Neural cell (in vitro differentiated cells): ENCODE data around the gene CAPN5. TPM values are rescaled to one million over a fixed set of nuclear protein-coding genes. Genes with fewer than 3 reads are reported as not detected.

ENCODE experiments used
- H2AFZ ChIP-seq: fragments of 200-600, 300-800 bp; sonication (generic), shearing (Covaris generic); 2 replicates; pipeline ENCODE4 v1.6.0; 2014; ENCODE audit warnings: low read depth, mild to moderate bottlenecking, antibody characterized with exemption, low read length, moderate library complexity
- H3F3A ChIP-seq: fragments of 200-600 bp; shearing (Covaris generic); 2 replicates; pipeline ENCODE4 v1.6.1; 2016; ENCODE audit warnings: mild to moderate bottlenecking, moderate library complexity, mixed read lengths, antibody characterized with exemption, low read length; ENCODE audit not compliant: insufficient read depth, poor library complexity, severe bottlenecking
- H3K27ac ChIP-seq: fragments of 200-600, 300-800 bp; sonication (generic), shearing (Covaris generic); 2 replicates; pipeline ENCODE4 v1.5.1; 2014; ENCODE audit warnings: mild to moderate bottlenecking, low read length, moderate library complexity
- H3K27me3 ChIP-seq: fragments of 300-800, 200-600 bp; sonication (generic), shearing (Covaris generic); 2 replicates; pipeline ENCODE4 v1.6.0; 2014; ENCODE audit warnings: mild to moderate bottlenecking, low read depth, low read length, moderate library complexity; ENCODE audit not compliant: insufficient read depth
- H3K36me3 ChIP-seq: fragments of 300-800, 200-600 bp; sonication (generic), shearing (Covaris generic); 2 replicates; pipeline ENCODE4 v1.5.1; 2014; ENCODE audit warnings: mild to moderate bottlenecking, antibody characterized with exemption, low read length, moderate library complexity; ENCODE audit not compliant: insufficient read depth
- H3K4me2 ChIP-seq: fragments of 300-800, 200-600 bp; sonication (generic), shearing (Covaris generic); 2 replicates; pipeline ENCODE4 v1.6.0; 2014; ENCODE audit warnings: mild to moderate bottlenecking, low read length
- H3K4me3 ChIP-seq: fragments of 300-800, 200-600 bp; sonication (generic), shearing (Covaris generic); 2 replicates; pipeline ENCODE4 v1.5.1; 2014; ENCODE audit warnings: mild to moderate bottlenecking, low read length, moderate library complexity
- H3K79me2 ChIP-seq: fragments of 200-600 bp; shearing (Covaris generic); replicated peaks from 2 replicates; pipeline ENCODE4 v1.6.0; 2014; ENCODE audit warnings: mild to moderate bottlenecking, low read length, moderate library complexity; ENCODE audit not compliant: insufficient read depth
- H3K9ac ChIP-seq: fragments of 300-800, 200-600 bp; sonication (generic), shearing (Covaris generic); 2 replicates; pipeline ENCODE4 v1.6.1; 2016; ENCODE audit warnings: mild to moderate bottlenecking, low read length, mixed read lengths
- H3K9me2 ChIP-seq: fragments of 200-600 bp; shearing (Covaris generic); 2 replicates; pipeline ENCODE4 v1.6.1; 2016; ENCODE audit warnings: mild to moderate bottlenecking, low read length, mixed read lengths; ENCODE audit not compliant: insufficient read depth
- H3K9me3 ChIP-seq: fragments of 200-600, 300-800 bp; sonication (generic), shearing (Covaris generic); 2 replicates; pipeline ENCODE4 v1.6.1; 2016; ENCODE audit warnings: mild to moderate bottlenecking, mixed run types, low read length, moderate library complexity, mixed read lengths
- H4K20me1 ChIP-seq: fragments of 200-600 bp; shearing (Covaris generic); 2 replicates; pipeline ENCODE4 v1.6.1; 2016; ENCODE audit warnings: mild to moderate bottlenecking, mixed run types; ENCODE audit not compliant: insufficient read depth
- CTCF ChIP-seq: fragments of 450-650 bp; IDR thresholded peaks from 2 replicates; pipeline ENCODE4 v1.5.1; 2014; ENCODE audit warnings: antibody characterized with exemption, mild to moderate bottlenecking, moderate library complexity; ENCODE audit not compliant: poor library complexity, severe bottlenecking
- EP300 ChIP-seq: fragments of 450-650 bp; conservative IDR thresholded peaks from 2 replicates; pipeline ENCODE4 v1.6.1; 2014; ENCODE audit warnings: antibody characterized with exemption, mild to moderate bottlenecking, moderate library complexity; ENCODE audit not compliant: poor library complexity, severe bottlenecking
- EZH2 ChIP-seq: fragments of 200-600, 300-800 bp; shearing (Covaris generic), sonication (generic); IDR thresholded peaks from 2 replicates; pipeline ENCODE4 v1.6.1; 2014; ENCODE audit warnings: antibody characterized with exemption, low read length, borderline replicate concordance, mild to moderate bottlenecking; ENCODE audit not compliant: insufficient read depth, poor library complexity, severe bottlenecking
- MXI1 ChIP-seq: fragments of 450-650 bp; conservative IDR thresholded peaks from 2 replicates; pipeline ENCODE4 v1.6.1; 2014; ENCODE audit warnings: antibody characterized with exemption, mild to moderate bottlenecking; ENCODE audit not compliant: poor library complexity, severe bottlenecking
- POLR2AphosphoS5 ChIP-seq: IDR thresholded peaks from 2 replicates; pipeline ENCODE4 v1.6.1; 2012
- RAD21 ChIP-seq: fragments of 450-650 bp; conservative IDR thresholded peaks from 2 replicates; pipeline ENCODE4 v1.6.1; 2014; ENCODE audit warnings: antibody characterized with exemption, mild to moderate bottlenecking, moderate library complexity
- SMC3 ChIP-seq: fragments of 450-650 bp; conservative IDR thresholded peaks from 2 replicates; pipeline ENCODE4 v1.6.1; 2014; ENCODE audit warnings: antibody characterized with exemption, mild to moderate bottlenecking, moderate library complexity; ENCODE audit not compliant: poor library complexity
- TAF1 ChIP-seq: IDR thresholded peaks from 2 replicates; pipeline ENCODE4 v1.6.1; 2012; ENCODE audit warnings: low read depth
- polyA plus RNA-seq: library from polyadenylated mRNA; depleted of rRNA; stranded (reverse); fragments of >200 nt; gene quantifications from 2 replicates; pipeline ENCODE4 v1.2.3, GENCODE V29; 2014
- TF ChIP-seq, protein P1 (sequence below): IDR thresholded peaks from 2 replicates; pipeline ENCODE4 v1.6.1; 2012; ENCODE audit warnings: borderline replicate concordance

The CAPN5 gene
- polyA plus RNA-seq, 1 donor from 2014 or later = 20.5 TPM

DNA sequence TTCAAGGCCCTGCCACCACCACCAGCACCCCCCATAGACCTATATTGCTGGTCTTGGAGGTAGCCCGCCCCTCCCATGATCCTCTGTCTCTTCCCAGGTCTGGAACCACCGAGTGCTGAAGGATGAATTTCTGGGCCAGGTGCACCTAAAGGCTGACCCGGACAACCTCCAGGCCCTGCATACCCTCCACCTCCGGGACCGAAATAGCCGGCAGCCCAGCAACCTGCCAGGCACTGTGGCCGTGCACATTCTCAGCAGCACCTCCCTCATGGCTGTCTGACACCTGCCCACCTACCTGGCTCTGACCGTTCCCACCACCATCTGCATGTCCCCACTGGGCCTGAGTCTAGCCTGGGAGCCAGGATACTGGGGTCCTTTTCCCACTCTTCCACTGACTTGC, 56.8 kb downstream of the CAPN5 start:
- no peak overlapping the region for H3K9ac ChIP-seq
- no peak overlapping the region for H3K4me2 ChIP-seq
- H3K27ac ChIP-seq = no peak overlapping the region
- no peaks in the 10 kb centered on the region for H3K9me2 ChIP-seq
- no peaks in the 10 kb centered on the region for H3K9me3 ChIP-seq
- H3K4me3 ChIP-seq = no peak overlapping the region
- no peaks in the 10 kb centered on the region for H3F3A ChIP-seq
- H4K20me1 ChIP-seq = no peaks in the 10 kb centered on the region
- no peak overlapping the region for H2AFZ ChIP-seq
- H3K27me3 ChIP-seq = no peaks in the 10 kb centered on the region
- H3K36me3 ChIP-seq = no peaks in the 10 kb centered on the region
- TF ChIP-seq EP300 (no peak), TAF1 (no peak), SMC3 (no peak), CTCF (no peak), EZH2 (no peak), POLR2AphosphoS5 (no peak), RAD21 (no peak), MXI1 (no peak)
- TF ChIP-seq, protein P1, sequence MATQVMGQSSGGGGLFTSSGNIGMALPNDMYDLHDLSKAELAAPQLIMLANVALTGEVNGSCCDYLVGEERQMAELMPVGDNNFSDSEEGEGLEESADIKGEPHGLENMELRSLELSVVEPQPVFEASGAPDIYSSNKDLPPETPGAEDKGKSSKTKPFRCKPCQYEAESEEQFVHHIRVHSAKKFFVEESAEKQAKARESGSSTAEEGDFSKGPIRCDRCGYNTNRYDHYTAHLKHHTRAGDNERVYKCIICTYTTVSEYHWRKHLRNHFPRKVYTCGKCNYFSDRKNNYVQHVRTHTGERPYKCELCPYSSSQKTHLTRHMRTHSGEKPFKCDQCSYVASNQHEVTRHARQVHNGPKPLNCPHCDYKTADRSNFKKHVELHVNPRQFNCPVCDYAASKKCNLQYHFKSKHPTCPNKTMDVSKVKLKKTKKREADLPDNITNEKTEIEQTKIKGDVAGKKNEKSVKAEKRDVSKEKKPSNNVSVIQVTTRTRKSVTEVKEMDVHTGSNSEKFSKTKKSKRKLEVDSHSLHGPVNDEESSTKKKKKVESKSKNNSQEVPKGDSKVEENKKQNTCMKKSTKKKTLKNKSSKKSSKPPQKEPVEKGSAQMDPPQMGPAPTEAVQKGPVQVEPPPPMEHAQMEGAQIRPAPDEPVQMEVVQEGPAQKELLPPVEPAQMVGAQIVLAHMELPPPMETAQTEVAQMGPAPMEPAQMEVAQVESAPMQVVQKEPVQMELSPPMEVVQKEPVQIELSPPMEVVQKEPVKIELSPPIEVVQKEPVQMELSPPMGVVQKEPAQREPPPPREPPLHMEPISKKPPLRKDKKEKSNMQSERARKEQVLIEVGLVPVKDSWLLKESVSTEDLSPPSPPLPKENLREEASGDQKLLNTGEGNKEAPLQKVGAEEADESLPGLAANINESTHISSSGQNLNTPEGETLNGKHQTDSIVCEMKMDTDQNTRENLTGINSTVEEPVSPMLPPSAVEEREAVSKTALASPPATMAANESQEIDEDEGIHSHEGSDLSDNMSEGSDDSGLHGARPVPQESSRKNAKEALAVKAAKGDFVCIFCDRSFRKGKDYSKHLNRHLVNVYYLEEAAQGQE = no peak
- H3K79me2 ChIP-seq = no peaks in the 10 kb centered on the region

GRCh38 chr11:77124041-77124440, 57.3 kb downstream of the CAPN5 start:
- Histone ChIP-seq H3K9ac (no peak overlapping the region), H4K20me1 (no peaks in the 10 kb centered on the region), H3K27me3 (no peaks in the 10 kb centered on the region), H3K9me3 (no peaks in the 10 kb centered on the region), H3K79me2 (no peaks in the 10 kb centered on the region), H3K4me2 (no peak overlapping the region), H3F3A (no peaks in the 10 kb centered on the region), H3K9me2 (no peaks in the 10 kb centered on the region), H3K36me3 (no peaks in the 10 kb centered on the region), H3K4me3 (no peak overlapping the region), H3K27ac (no peak overlapping the region), H2AFZ (no peak overlapping the region)
- TF ChIP-seq EZH2 (no peak), CTCF (no peak), RAD21 (no peak)
